Stromal cell of bone marrow (primary cell): ENCODE results near the gene SLC25A43.
"Not testable (repeated sequence)": the region's sequence is repeated elsewhere in the genome, so short reads cannot be mapped to it uniquely, and the experiment has no call there.

ENCODE experiments used
- DNase-seq: peaks from one replicate; pipeline ENCODE4 v3.0.0-alpha.2; 2012; ENCODE audit warnings: low read depth

Gene SLC25A43

GRCh38 chrX:119398974-119399771 lies at the start of gene SLC25A43:
TSS of gene SLC25A43 (plus strand) at chrX:119399336. CDS start at chrX:119399404, 68 bp downstream.
- DNase-seq, result no peak

GRCh38 chrX:119359618-119360382 lies 39.3 kb upstream of the SLC25A43 start:
- DNase-seq, result no peak

DNA sequence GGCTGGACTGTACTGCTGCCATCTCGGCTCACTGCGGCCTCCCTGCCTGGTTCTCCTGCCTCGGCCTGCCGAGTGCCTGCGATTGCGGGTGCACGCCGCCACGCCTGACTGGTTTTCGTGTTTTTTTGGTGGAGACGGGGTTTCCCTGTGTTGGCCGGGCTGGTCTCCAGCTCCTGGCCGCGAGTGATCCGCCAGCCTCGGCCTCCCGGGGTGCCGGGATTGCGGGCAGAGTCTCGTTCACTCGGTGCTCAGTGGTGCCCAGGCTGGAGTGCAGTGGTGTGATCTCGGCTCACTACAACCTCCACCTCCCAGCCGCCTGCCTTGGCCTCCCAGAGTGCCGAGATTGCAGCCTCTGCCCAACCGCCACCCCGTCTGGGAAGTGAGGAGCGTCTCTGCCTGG lies 37.7 kb upstream of the SLC25A43 start:
- not testable (repeated sequence) for DNase-seq

- DNase-seq, result not testable (repeated sequence)
Observed at GRCh38 chrX:119362074-119362473, 37.1 kb upstream of the SLC25A43 start.

GRCh38 chrX:119363391-119363790 lies 35.7 kb upstream of the SLC25A43 start:
- no peak for DNase-seq

GRCh38 chrX:119371861-119372260 lies 27.3 kb upstream of the SLC25A43 start:
- DNase-seq, result not testable (repeated sequence)

DNA sequence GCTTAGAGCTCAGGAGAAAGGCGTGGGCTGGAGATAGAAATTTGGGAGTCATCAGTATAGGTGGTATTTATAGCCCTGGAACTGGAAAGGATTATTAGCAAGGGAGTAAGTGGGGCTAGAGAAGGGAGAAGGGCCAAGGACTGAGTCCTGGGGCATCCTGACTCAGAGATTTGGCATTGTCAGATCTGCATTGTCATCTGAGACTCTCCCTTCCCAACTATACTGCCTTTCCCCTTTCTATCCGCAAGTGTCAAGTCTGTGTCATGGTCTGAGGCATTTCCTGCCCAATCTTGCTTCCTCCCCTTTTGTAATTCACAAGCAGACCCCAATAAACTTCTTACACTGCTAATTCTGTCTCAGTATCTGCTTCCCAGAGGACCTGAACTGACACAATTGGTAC lies 24.4 kb upstream of the SLC25A43 start:
- no peak for DNase-seq

- DNase-seq, result no peak
Observed at GRCh38 chrX:119375561-119375960, 23.6 kb upstream of the SLC25A43 start.

GRCh38 chrX:119376312-119376711 lies 22.8 kb upstream of the SLC25A43 start:
- DNase-seq, result no peak

- no peak for DNase-seq
Observed at GRCh38 chrX:119381349-119381944, 17.7 kb upstream of the SLC25A43 start.

- no peak for DNase-seq
Observed at GRCh38 chrX:119382606-119383005, 16.5 kb upstream of the SLC25A43 start.

DNA sequence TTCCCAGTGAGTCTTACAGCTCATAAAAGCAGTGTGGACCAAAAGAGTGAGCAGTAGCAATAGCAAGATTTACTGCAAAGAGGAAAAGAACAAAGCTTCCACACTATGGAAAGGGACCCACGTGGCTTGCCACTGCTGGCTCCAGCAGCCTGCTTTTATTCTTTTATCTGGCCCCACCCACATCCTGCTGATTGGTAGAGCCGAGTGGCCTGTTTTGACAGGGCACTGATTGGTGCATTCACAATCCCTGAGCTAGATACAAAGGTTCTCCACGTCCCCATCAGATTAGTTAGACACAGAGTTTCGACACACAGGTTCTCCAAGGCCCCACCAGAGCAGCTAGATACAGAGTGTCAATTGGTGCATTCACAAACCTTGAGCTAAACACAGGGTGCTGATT lies 12.5 kb upstream of the SLC25A43 start:
- not testable (repeated sequence) for DNase-seq

GRCh38 chrX:119387426-119387825 lies 11.7 kb upstream of the SLC25A43 start:
- not testable (repeated sequence) for DNase-seq

DNA sequence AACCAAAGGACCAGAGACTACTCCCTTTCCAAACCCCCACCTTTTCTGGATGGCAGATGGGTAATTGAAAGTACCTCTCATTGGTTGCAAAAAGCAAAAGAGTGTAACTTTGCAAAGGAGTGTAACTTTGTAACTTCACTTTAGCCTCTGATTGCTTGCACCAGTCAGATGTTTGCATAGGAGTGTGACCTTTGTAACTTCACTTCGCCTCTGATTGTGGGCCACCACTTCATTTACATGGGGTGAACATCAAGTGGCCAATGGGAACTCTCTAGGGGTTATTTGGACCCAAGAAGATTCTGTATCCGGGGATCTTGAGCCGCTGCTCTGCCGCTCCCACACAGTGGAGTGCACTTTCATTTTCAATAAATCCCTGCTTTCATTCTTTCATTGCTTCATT lies 9.9 kb upstream of the SLC25A43 start:
- no peak for DNase-seq

DNA sequence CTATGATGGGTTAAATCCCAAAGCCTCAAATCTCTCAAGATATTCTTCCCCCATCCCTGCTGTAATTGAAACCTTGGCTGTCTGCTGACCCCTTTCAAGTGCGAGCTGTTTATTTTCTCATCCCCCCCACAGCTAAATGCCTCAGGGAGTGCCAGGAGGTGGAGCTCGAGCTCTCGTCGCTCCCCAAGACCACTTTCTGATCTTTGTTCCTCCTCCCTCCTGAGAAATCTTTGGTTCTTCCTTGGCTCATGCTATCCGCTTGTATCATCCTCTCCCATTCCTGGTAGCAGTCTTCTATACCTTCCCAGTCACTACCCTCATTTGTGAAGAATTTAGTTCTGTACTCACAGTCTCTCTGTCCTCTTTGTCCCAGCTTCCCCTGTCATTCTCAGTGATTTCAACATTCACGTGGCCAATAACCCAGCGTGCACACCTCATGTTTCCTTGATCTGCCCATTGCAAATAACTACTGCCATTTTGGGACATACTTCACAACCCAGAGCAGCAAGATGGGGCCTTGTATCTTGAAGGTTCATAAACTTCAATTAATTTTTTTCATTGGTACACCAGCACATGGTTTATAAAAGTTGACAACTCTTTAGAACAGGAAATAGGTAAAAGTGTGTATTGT lies 9.2 kb upstream of the SLC25A43 start:
- DNase-seq, result no peak

GRCh38 chrX:119391279-119391678 lies 7.9 kb upstream of the SLC25A43 start:
- DNase-seq, result no peak

DNA sequence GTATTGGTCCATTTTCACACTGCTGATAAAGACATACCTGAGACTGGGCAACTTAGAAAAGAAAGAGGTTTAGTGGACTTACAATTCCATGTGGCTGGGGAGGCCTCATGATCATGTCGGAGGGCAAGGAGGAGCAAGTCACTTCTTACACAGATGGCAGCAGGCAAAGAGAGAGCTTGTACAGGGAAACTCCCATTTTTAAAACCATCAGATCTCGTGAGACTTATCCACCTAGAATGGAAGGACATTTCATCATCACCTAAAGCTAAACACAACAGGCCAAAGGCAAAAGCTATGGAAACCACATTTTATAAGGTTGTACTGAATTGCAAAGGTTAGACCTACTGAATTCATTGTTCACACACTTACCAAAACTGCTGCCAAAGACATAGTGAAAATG lies 6.0 kb upstream of the SLC25A43 start:
- DNase-seq, result no peak

GRCh38 chrX:119398587-119398973 lies 556 bp upstream of the SLC25A43 start:
- no peak for DNase-seq

DNA sequence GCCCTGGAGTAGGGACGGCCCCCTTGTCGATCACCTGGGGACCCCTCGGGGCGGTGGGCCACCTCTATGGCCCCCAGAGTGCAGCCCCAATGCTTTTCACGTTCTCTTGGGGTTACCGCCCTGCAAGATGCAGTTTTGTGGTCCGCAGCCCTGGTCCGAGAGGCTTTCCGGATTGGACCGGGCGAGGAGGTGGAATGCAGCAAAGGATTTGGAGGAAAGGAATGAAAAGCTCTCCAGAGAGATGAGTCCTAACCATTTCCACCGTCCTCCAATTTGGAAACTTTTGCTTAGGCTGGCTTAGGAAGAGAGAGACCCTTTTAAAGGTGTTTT lies 601 bp downstream of the SLC25A43 start:
- DNase-seq, result no peak

DNA sequence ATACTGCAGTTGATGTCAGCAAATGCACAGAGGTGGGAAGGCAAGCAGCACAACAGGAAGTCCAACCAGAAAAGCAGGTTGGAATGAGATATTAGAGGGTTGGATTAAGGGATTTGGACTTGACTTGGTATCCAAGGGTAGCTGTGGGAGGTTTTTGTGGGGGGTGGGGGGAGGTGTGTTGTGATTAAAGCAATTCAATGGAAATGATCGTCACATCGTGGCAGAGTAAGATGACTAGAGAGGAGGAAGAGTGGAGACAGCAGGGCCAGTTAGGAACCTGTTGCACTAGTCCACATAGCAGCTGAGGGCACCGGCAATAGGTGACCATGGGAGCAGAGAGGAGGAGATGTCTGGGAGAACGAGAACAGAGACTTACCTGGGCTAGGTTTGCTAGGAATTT lies 2.4 kb downstream of the SLC25A43 start:
- no peak for DNase-seq

DNA sequence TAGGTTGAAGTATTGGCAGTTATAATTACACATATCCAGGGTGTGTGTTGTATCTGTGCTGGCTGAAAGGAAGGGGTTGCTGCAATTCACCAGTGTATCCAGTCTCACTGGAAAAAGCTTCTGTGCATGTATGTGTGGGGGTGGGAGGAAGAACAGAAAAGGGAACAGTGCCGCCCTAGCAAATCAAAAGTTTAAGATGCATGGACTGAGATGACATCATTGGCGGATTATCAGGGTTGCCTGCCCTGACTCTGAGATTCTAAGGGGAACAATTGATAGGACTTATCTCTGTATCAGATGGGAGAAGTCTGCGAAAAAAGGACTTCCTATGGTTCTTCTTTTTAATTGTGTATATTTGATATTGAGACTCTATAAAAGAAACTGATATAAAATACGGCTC lies 3.5 kb downstream of the SLC25A43 start:
- DNase-seq, result no peak

- DNase-seq, result no peak
Observed at GRCh38 chrX:119406776-119407175, 7.6 kb downstream of the SLC25A43 start.

DNA sequence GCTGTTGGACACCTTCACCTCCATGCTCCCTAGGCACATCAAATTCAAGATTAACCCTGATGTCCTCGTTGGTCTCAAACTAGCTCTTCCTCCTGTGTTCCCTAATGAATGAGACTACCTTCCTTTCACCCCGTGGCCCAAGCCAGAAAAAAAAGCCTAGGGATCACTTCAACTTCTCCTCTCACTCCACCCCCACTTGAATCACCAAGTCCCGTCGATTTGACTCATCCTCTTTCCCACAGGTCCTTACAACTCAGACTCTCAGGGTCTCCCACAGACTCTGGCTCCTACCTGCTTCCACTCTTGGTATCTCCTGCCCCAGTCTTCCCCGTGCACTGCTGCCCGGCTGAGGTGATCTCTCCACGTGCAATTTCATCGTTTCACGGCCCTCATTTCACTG lies 8.5 kb downstream of the SLC25A43 start:
- no peak for DNase-seq
